Neural cell (in vitro differentiated cells): ENCODE measurements around the gene ME3.

ENCODE experiments used
- TAF1 ChIP-seq: IDR thresholded peaks from 2 replicates; pipeline ENCODE4 v1.6.1; 2012; ENCODE audit warnings: low read depth
- TF ChIP-seq, protein P1 (sequence below): fragments of 450-650 bp; IDR thresholded peaks from 2 replicates; pipeline ENCODE4 v1.5.1; 2014; ENCODE audit warnings: antibody characterized with exemption, mild to moderate bottlenecking, moderate library complexity; ENCODE audit not compliant: poor library complexity, severe bottlenecking
- TF ChIP-seq, protein P2 (sequence below): IDR thresholded peaks from 2 replicates; pipeline ENCODE4 v1.6.1; 2012; ENCODE audit warnings: borderline replicate concordance

DNA sequence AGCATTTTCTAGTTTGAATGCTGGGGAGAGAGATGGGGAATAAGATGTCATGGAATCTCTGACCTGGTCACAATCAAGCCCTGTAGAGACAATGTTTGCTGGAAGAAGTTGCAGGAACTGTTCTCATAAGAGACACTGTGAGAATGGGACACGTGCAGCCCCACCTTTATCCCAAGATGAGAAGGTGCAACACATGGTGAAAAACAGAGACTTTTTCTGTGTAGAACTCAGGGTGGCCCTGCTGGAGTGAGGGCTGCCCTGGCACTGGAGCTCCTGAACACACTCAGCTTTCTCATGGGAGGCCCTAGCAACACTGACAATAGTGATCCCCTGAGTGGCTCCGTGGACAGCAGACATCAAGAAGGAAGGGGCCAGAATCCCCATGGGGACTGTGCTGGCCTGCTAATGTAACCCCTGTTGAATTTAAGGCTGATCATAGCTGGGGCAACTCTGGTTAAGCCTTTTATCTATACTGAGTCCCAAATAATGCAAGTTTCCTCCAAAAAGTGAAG lies 106.6 kb downstream of the ME3 start:
- TF ChIP-seq, protein P1, sequence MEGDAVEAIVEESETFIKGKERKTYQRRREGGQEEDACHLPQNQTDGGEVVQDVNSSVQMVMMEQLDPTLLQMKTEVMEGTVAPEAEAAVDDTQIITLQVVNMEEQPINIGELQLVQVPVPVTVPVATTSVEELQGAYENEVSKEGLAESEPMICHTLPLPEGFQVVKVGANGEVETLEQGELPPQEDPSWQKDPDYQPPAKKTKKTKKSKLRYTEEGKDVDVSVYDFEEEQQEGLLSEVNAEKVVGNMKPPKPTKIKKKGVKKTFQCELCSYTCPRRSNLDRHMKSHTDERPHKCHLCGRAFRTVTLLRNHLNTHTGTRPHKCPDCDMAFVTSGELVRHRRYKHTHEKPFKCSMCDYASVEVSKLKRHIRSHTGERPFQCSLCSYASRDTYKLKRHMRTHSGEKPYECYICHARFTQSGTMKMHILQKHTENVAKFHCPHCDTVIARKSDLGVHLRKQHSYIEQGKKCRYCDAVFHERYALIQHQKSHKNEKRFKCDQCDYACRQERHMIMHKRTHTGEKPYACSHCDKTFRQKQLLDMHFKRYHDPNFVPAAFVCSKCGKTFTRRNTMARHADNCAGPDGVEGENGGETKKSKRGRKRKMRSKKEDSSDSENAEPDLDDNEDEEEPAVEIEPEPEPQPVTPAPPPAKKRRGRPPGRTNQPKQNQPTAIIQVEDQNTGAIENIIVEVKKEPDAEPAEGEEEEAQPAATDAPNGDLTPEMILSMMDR: no peak
- TF ChIP-seq, protein P2, sequence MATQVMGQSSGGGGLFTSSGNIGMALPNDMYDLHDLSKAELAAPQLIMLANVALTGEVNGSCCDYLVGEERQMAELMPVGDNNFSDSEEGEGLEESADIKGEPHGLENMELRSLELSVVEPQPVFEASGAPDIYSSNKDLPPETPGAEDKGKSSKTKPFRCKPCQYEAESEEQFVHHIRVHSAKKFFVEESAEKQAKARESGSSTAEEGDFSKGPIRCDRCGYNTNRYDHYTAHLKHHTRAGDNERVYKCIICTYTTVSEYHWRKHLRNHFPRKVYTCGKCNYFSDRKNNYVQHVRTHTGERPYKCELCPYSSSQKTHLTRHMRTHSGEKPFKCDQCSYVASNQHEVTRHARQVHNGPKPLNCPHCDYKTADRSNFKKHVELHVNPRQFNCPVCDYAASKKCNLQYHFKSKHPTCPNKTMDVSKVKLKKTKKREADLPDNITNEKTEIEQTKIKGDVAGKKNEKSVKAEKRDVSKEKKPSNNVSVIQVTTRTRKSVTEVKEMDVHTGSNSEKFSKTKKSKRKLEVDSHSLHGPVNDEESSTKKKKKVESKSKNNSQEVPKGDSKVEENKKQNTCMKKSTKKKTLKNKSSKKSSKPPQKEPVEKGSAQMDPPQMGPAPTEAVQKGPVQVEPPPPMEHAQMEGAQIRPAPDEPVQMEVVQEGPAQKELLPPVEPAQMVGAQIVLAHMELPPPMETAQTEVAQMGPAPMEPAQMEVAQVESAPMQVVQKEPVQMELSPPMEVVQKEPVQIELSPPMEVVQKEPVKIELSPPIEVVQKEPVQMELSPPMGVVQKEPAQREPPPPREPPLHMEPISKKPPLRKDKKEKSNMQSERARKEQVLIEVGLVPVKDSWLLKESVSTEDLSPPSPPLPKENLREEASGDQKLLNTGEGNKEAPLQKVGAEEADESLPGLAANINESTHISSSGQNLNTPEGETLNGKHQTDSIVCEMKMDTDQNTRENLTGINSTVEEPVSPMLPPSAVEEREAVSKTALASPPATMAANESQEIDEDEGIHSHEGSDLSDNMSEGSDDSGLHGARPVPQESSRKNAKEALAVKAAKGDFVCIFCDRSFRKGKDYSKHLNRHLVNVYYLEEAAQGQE: no peak
- no peak for TF ChIP-seq TAF1
